Common myeloid progenitor, CD34-positive (primary cell): Measurements from ENCODE around the gene APRT.

Source experiments
- CTCF ChIA-PET: fragments of 350-600 bp; sonication (Branson Sonifier 250); formaldehyde crosslinking; loops from one replicate; lab custom pipeline; 2021; ENCODE audit warnings: antibody characterized with exemption; lab: Charles Lee
- POLR2A ChIA-PET: fragments of 350-600 bp; sonication (Branson Sonifier 250); formaldehyde crosslinking; loops from one replicate; lab custom pipeline; 2021; ENCODE audit warnings: antibody characterized with exemption; lab: Charles Lee
- DNase-seq, 3 donors: peaks; one replicate each; pipeline versions ENCODE4 v3.0.0 to v3.0.0-alpha.2; 2013
- H3K27ac ChIP-seq, 2 experiments: 1 replicate in 1 of 2; 2 replicates in 1 of 2; pipeline ENCODE4 v1.7.0; 2013; ENCODE audit warnings: inconsistent platforms in 2 of 2, low read length in 2 of 2, mild to moderate bottlenecking in 2 of 2, low read depth in 1 of 2, moderate library complexity in 1 of 2; ENCODE audit not compliant: severe bottlenecking in 2 of 2, insufficient read depth in 1 of 2, poor library complexity in 1 of 2
- H3K27me3 ChIP-seq, 5 experiments: replicated peaks in 2 of 5; 1 replicate in 3 of 5; 2 replicates in 2 of 5; pipeline versions ENCODE4 v1.6.1 to v1.7.0; 2013; ENCODE audit warnings: low read length in 4 of 5, mild to moderate bottlenecking in 2 of 5, moderate library complexity in 2 of 5, inconsistent platforms in 1 of 5; ENCODE audit not compliant: insufficient read depth in 5 of 5, control insufficient read depth in 4 of 5
- H3K36me3 ChIP-seq, 4 experiments: 1 replicate in 2 of 4; 2 replicates in 2 of 4; pipeline versions ENCODE4 v1.6.1 to v1.7.0; 2013; ENCODE audit warnings: low read length in 3 of 4, control low read depth in 1 of 4, mild to moderate bottlenecking in 1 of 4; ENCODE audit not compliant: control insufficient read depth in 4 of 4, insufficient read depth in 4 of 4
- H3K4me1 ChIP-seq, 4 experiments: 1 replicate in 3 of 4; 2 replicates in 1 of 4; pipeline versions ENCODE4 v1.6.1 to v1.7.1; 2013; ENCODE audit warnings: low read length in 3 of 4, mild to moderate bottlenecking in 3 of 4, control low read depth in 1 of 4, inconsistent platforms in 1 of 4, moderate library complexity in 1 of 4; ENCODE audit not compliant: control insufficient read depth in 4 of 4, insufficient read depth in 4 of 4; ENCODE audit errors: control extremely low read depth in 1 of 4
- H3K4me3 ChIP-seq, 7 experiments: 1 replicate in 4 of 7; 2 replicates in 3 of 7; pipeline versions ENCODE4 v1.5.1 to v1.7.0; 2013; ENCODE audit warnings: mild to moderate bottlenecking in 7 of 7, low read length in 6 of 7, moderate library complexity in 6 of 7, inconsistent platforms in 2 of 7, low read depth in 2 of 7, control low read depth in 1 of 7; ENCODE audit not compliant: insufficient read depth in 4 of 7, control insufficient read depth in 1 of 7; ENCODE audit errors: extremely low read depth in 1 of 7
- H3K9me3 ChIP-seq, 5 experiments: 1 replicate in 4 of 5; 2 replicates in 1 of 5; pipeline versions ENCODE4 v1.6.1 to v1.7.1; 2013; ENCODE audit warnings: low read length in 4 of 5, mild to moderate bottlenecking in 2 of 5, inconsistent platforms in 1 of 5, low read depth in 1 of 5, moderate library complexity in 1 of 5; ENCODE audit not compliant: control insufficient read depth in 4 of 5, insufficient read depth in 2 of 5; ENCODE audit errors: control extremely low read depth in 1 of 5
- WGBS: methylation state at CpG from one replicate; pipeline ENCODE4 v1.1.5; 2013; ENCODE audit not compliant: insufficient coverage; 5-methylcytosine and 5-hydroxymethylcytosine counted together

APRT gene

DNA sequence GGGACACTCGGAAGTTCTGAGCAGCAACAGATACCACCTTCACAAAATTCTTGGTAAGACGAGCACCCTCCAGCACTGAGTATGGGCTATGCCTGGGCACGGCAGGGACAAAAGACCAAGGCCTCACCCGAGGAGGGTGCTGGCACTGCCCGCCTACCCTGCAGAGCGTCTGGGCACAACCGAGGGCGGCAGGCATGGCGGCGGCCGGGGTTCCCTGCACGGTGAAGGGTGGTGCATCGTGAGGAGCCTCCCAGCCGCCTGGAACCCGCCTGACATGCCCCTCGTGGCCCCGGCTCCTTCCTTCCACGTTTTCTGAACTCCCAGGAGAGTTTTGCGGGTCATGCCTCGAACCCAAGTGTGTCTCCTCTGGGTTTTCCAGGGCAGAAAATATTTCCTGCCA lies 26.1 kb upstream of the APRT start:
- no peaks in the 10 kb centered on the region for H3K9me3 ChIP-seq
- 97% methylated on average over 19 of the region's 20 CpGs for WGBS
- CTCF ChIA-PET, result no interaction called here
- H3K27ac ChIP-seq, result no peak overlapping the region
- H3K4me3 ChIP-seq, result no peak overlapping the region
- POLR2A ChIA-PET, result no interaction called here
- DNase-seq, result no peak
- no peaks in the 10 kb centered on the region for H3K4me1 ChIP-seq
- H3K27me3 ChIP-seq, result no peaks in the 10 kb centered on the region
- peaks cover 0 to 22% (median 14%) of the 10 kb centered on the region in 4 experiments for H3K36me3 ChIP-seq

DNA sequence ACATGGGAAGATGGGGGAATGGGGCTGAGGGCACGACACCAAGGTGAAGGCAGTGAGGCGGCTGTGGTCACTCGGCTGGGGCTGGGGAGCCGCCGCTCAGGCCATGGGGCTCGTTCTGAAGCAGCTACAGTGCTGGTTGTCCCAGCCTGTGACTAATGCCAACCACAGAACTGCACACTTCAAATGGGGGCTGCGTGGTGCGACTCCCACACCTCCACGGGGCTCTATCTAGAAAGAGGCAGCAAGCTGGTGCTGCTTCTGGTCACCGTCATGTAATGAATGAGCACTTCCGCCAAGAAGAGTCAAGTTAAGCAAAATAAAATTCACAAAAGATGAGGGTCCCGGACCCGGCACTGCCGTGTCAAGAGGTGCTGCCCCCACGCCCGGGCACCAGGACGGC lies 25.1 kb upstream of the APRT start:
- H3K4me3 ChIP-seq, result no peak overlapping the region
- ChIA-PET POLR2A (interaction anchor here (0.6 kb wide), 1 partner anchor 18 kb away, joined by 3 read pairs; no protein-coding TSS in a partner anchor), CTCF (no interaction called here)
- no peaks in the 10 kb centered on the region for H3K4me1 ChIP-seq
- peaks cover 0 to 20% (median 13%) of the 10 kb centered on the region in 4 experiments for H3K36me3 ChIP-seq
- H3K27me3 ChIP-seq, result no peaks in the 10 kb centered on the region
- WGBS, result 97% methylated on average over 16 of the region's 17 CpGs
- no peak overlapping the region for H3K27ac ChIP-seq
- DNase-seq, result no peak
- no peaks in the 10 kb centered on the region for H3K9me3 ChIP-seq

DNA sequence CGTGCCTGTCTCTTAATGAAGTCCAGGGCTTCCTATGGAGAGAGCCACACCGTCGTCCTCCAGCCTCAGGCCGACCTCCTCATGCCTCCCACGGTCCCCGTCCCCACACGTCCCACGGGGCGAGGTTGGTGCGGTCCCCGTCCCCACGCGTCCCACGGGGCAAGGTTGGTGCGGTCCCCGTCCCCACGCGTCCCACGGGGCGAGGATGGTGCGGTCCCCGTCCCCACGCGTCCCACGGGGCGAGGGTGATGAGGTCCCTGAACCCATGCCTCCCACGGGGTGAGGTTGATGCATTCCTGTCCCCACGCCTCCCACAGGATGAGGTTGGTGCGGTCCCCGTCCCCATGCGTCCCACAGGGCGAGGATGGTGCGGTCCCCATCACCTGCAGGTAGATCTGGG lies 24.1 kb upstream of the APRT start:
- H3K27me3 ChIP-seq, result no peaks in the 10 kb centered on the region
- ChIA-PET POLR2A (no interaction called here), CTCF (no interaction called here)
- H3K27ac ChIP-seq, result no peak overlapping the region
- no peak overlapping the region for H3K4me3 ChIP-seq
- no peaks in the 10 kb centered on the region for H3K4me1 ChIP-seq
- peaks cover 0 to 21% (median 13%) of the 10 kb centered on the region in 4 experiments for H3K36me3 ChIP-seq
- no peak for DNase-seq
- H3K9me3 ChIP-seq, result no peaks in the 10 kb centered on the region
- 98% methylated on average over 27 of the region's 33 CpGs for WGBS

DNA sequence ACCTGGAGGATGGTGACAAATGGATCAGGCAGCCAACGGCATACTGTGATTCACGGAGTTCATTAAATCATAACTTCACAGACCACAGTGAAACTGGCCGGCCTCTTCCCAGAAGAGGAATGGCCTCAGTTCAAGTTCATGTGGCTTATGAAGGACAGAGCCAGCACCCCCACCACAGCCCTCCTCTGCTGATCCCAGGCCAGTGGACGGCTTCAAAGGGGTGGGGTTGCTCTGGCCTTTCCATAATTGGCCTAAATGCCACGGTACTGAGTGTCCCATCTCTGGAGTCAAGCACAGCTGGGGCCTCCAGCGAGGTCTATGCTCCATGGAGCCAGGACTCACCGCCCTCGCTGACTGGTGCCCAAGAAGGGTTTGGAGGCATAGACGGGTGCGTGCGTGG lies 23.7 kb upstream of the APRT start:
- CTCF ChIA-PET, result no interaction called here
- no peaks in the 10 kb centered on the region for H3K27me3 ChIP-seq
- POLR2A ChIA-PET, result no interaction called here
- 98% methylated on average over 10 of the region's 11 CpGs for WGBS
- no peak for DNase-seq
- H3K27ac ChIP-seq, result no peak overlapping the region
- no peaks in the 10 kb centered on the region for H3K4me1 ChIP-seq
- H3K4me3 ChIP-seq, result no peak overlapping the region
- H3K36me3 ChIP-seq, result peaks cover 0 to 19% (median 11%) of the 10 kb centered on the region in 4 experiments
- no peaks in the 10 kb centered on the region for H3K9me3 ChIP-seq

DNA sequence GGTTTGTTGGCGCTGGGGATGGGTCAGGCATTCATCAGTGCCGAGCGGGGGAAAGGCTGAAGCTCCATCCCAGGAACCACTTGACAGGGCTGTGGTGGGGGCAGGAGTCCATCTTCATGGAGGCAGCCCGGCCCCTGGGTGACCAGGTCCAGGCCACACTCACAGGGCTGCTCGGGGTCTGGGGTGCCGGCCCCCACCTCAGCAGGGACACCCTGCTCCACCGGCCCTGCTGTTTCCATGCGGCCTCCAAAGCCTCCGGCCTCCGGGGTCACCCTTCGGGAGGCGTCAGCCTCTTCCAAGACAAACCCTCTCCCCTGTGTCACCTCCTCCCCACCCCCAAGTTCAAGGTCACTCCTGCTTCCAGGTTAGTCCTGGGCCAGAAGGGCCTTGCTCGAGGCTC lies 22.9 kb upstream of the APRT start:
- Histone ChIP-seq H3K9me3 (no peaks in the 10 kb centered on the region), H3K36me3 (peaks cover 0 to 12% (median 6%) of the 10 kb centered on the region in 4 experiments), H3K27ac (no peak overlapping the region), H3K4me3 (no peak overlapping the region), H3K4me1 (no peaks in the 10 kb centered on the region), H3K27me3 (no peaks in the 10 kb centered on the region)
- ChIA-PET POLR2A (interaction anchor here (0.6 kb wide), 1 partner anchor 52 kb away, joined by 7 read pairs; no protein-coding TSS in a partner anchor), CTCF (no interaction called here)
- no peak for DNase-seq
- WGBS, result 100% methylated on average over 7 of the region's 13 CpGs

DNA sequence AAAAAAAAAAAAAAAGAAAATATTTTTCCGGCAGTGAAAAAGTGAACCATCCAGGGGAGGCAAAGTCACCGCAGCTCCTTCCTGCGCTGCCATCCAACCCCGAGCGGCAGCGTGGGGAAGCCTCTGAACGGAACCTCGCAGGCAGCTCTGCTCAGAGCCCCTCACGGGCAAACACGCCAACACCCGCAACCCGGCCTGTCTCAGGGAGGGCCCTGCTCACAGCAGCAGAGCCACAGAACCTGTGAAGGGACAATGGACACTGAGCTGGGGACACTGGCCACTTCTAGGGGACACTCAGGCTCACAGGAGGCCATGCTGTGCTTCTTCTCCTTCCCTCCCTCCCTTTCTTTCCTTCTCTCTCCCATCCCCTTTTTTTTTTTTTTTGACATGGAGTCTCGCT lies 21.4 kb upstream of the APRT start:
- DNase-seq, result no peak
- 98% methylated on average over 10 of the region's 13 CpGs for WGBS
- no peaks in the 10 kb centered on the region for H3K9me3 ChIP-seq
- peaks cover 0 to 11% (median 2%) of the 10 kb centered on the region in 4 experiments for H3K36me3 ChIP-seq
- ChIA-PET CTCF (interaction anchor here (0.6 to 1.0 kb wide), 2 partner anchors 25 to 95 kb away, joined by 3 read pairs; no protein-coding TSS in a partner anchor), POLR2A (no interaction called here)
- H3K4me1 ChIP-seq, result no peaks in the 10 kb centered on the region
- no peak overlapping the region for H3K27ac ChIP-seq
- no peak overlapping the region for H3K4me3 ChIP-seq
- no peaks in the 10 kb centered on the region for H3K27me3 ChIP-seq

DNA sequence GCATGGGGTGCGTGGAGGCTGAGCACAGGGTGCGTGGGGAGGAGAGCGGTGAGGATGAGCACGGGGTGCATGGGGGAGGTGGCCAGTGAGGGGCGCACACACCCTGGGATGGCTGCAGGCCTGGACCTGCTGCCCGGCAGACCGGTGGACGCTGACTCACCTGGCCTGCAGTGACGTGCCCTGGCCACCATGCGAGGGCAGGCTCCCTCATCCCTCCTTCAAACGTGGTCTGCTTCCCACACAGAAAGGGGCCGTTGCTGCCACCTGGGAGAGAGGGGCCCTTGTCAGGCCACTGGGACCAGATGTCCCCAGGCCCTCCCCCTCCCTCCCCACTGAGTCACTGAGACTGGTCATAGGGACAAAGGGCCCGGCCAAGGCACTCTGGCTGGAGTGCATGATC lies 20.1 kb upstream of the APRT start:
- no peak overlapping the region for H3K27ac ChIP-seq
- 97% methylated on average over 12 of the region's 13 CpGs for WGBS
- H3K9me3 ChIP-seq, result no peaks in the 10 kb centered on the region
- no peak for DNase-seq
- no peaks in the 10 kb centered on the region for H3K4me1 ChIP-seq
- peaks cover 0 to 8% (median 2%) of the 10 kb centered on the region in 4 experiments for H3K36me3 ChIP-seq
- no peaks in the 10 kb centered on the region for H3K27me3 ChIP-seq
- CTCF ChIA-PET, result no interaction called here
- POLR2A ChIA-PET, result no interaction called here
- no peak overlapping the region for H3K4me3 ChIP-seq
